H1 (cell line): ENCODE data around the gene SNX3. TPM values are rescaled to one million over a fixed set of nuclear protein-coding genes. Genes with fewer than 3 reads are reported as not detected.

Source experiments
- CTCF ChIA-PET: fragments of 300-600 bp; sonication (Branson Sonifier 250); formaldehyde crosslinking; loops from one replicate; lab custom pipeline; 2021; ENCODE audit not compliant: partially characterized antibody; lab: Charles Lee
- POLR2A ChIA-PET: fragments of 300-600 bp; sonication (Branson Sonifier 250); formaldehyde crosslinking; loops from one replicate; lab custom pipeline; 2021; ENCODE audit warnings: inconsistent platforms; ENCODE audit not compliant: partially characterized antibody; lab: Charles Lee
- DNase-seq, 2 experiments: peaks; one replicate each; pipeline versions ENCODE4 v3.0.0 to v3.0.0-alpha.2; 2010 to 2022; ENCODE audit warnings: low spot score in 2 of 2, low read depth in 1 of 2, mixed read lengths in 1 of 2
- FAIRE-seq: peaks from 2 replicates; lab custom pipeline; 2011; peaks lifted over from hg19 to GRCh38; lab: Jason Lieb, UNC
- H2AFZ ChIP-seq: 2 replicates; pipeline ENCODE4 v1.8.1; 2012; ENCODE audit warnings: low read length, inconsistent platforms
- H2AK5ac ChIP-seq: 2 replicates; pipeline ENCODE4 v1.6.1; 2013; ENCODE audit warnings: low read depth, low read length
- H2BK120ac ChIP-seq: replicated peaks from 2 replicates; pipeline ENCODE3; 2013; ENCODE audit warnings: low read depth, low read length, inconsistent platforms
- H2BK12ac ChIP-seq: 2 replicates; pipeline ENCODE4 v1.6.1; 2013; ENCODE audit warnings: low read depth, low read length
- H2BK15ac ChIP-seq: 2 replicates; pipeline ENCODE4 v1.6.1; 2013; ENCODE audit warnings: low read length
- H2BK20ac ChIP-seq: 2 replicates; pipeline ENCODE4 v1.6.1; 2013; ENCODE audit warnings: low read length
- H2BK5ac ChIP-seq: 2 replicates; pipeline ENCODE4 v1.6.1; 2013; ENCODE audit warnings: low read depth, low read length
- H3K14ac ChIP-seq: 2 replicates; pipeline ENCODE4 v1.6.1; 2013; ENCODE audit warnings: inconsistent platforms; ENCODE audit not compliant: insufficient read length
- H3K18ac ChIP-seq: 2 replicates; pipeline ENCODE4 v1.6.1; 2013; ENCODE audit warnings: low read length; ENCODE audit errors: extremely low read depth
- H3K23ac ChIP-seq: 2 replicates; pipeline ENCODE4 v1.6.1; 2013; ENCODE audit warnings: inconsistent platforms; ENCODE audit not compliant: insufficient read length
- H3K23me2 ChIP-seq: 2 replicates; pipeline ENCODE4 v1.6.1; 2013; ENCODE audit warnings: low read depth, low read length
- H3K27ac ChIP-seq: 2 replicates; pipeline ENCODE4 v1.6.1; 2011; ENCODE audit warnings: low read depth, low read length, inconsistent platforms
- H3K27me3 ChIP-seq, 4 experiments: replicated peaks in 1 of 4; 1 replicate in 1 of 4; 2 replicates in 3 of 4; pipeline versions ENCODE4 v1.6.1 to v1.8.1; 2011 to 2013; ENCODE audit warnings: low read length in 3 of 4, mild to moderate bottlenecking in 3 of 4, inconsistent platforms in 2 of 4, mixed read lengths in 2 of 4, moderate library complexity in 1 of 4; ENCODE audit not compliant: control insufficient read depth in 3 of 4, insufficient read depth in 3 of 4; ENCODE audit errors: extremely low read depth in 1 of 4
- H3K36me3 ChIP-seq, 4 experiments: 2 replicates each; pipeline versions ENCODE4 v1.6.1 to v1.8.1; 2011 to 2013; ENCODE audit warnings: mild to moderate bottlenecking in 4 of 4, low read length in 3 of 4, moderate library complexity in 2 of 4, control low read depth in 1 of 4, inconsistent platforms in 1 of 4; ENCODE audit not compliant: insufficient read depth in 4 of 4, control insufficient read depth in 2 of 4
- H3K4ac ChIP-seq: replicated peaks from 2 replicates; pipeline ENCODE3; 2013; ENCODE audit warnings: low read length, low read depth, mixed read lengths, inconsistent platforms; ENCODE audit not compliant: insufficient read length
- H3K4me1 ChIP-seq, 4 experiments: replicated peaks in 1 of 4; 1 replicate in 1 of 4; 2 replicates in 3 of 4; pipeline versions ENCODE4 v1.6.1 to v1.8.1; 2011 to 2013; ENCODE audit warnings: low read length in 3 of 4, inconsistent platforms in 2 of 4, mixed read lengths in 1 of 4; ENCODE audit not compliant: insufficient read depth in 4 of 4, control insufficient read depth in 3 of 4
- H3K4me2 ChIP-seq, 2 experiments: 2 replicates each; pipeline versions ENCODE4 v1.6.1 to v1.8.1; 2011 to 2013; ENCODE audit warnings: low read depth in 2 of 2, low read length in 2 of 2, control low read depth in 1 of 2, inconsistent platforms in 1 of 2, mild to moderate bottlenecking in 1 of 2; ENCODE audit not compliant: insufficient read depth in 1 of 2
- H3K4me3 ChIP-seq, 4 experiments: fragments of 200-600, 300-600 bp in 1 of 4; sonication (generic), shearing (Covaris generic), sonication (Bioruptor Twin) in 1 of 4; 2 replicates each; pipeline versions ENCODE4 v1.5.1 to v1.8.1; 2011 to 2016; ENCODE audit warnings: low read length in 4 of 4, low read depth in 3 of 4, control low read depth in 2 of 4, inconsistent platforms in 2 of 4, mild to moderate bottlenecking in 2 of 4, mixed read lengths in 1 of 4, moderate library complexity in 1 of 4; ENCODE audit not compliant: insufficient read depth in 2 of 4; ENCODE audit errors: extremely low read depth in 1 of 4
- H3K56ac ChIP-seq: replicated peaks from 2 replicates; pipeline ENCODE3; 2013; ENCODE audit warnings: low read depth, mild to moderate bottlenecking, mixed read lengths, low read length, inconsistent platforms; ENCODE audit not compliant: insufficient read length
- H3K79me1 ChIP-seq: 2 replicates; pipeline ENCODE4 v1.6.1; 2013; ENCODE audit warnings: low read depth, low read length, control low read depth
- H3K79me2 ChIP-seq, 2 experiments: 2 replicates each; pipeline versions ENCODE4 v1.6.1 to v1.8.1; 2012 to 2013; ENCODE audit warnings: low read length in 2 of 2, mild to moderate bottlenecking in 2 of 2, inconsistent platforms in 1 of 2; ENCODE audit not compliant: insufficient read depth in 2 of 2, control insufficient read depth in 1 of 2
- H3K9ac ChIP-seq, 4 experiments: replicated peaks in 1 of 4; 1 replicate in 1 of 4; 2 replicates in 3 of 4; pipeline versions ENCODE4 v1.6.1 to v1.8.1; 2011 to 2013; ENCODE audit warnings: low read depth in 3 of 4, low read length in 3 of 4, control low read depth in 2 of 4, mild to moderate bottlenecking in 2 of 4, moderate library complexity in 2 of 4, inconsistent platforms in 1 of 4; ENCODE audit errors: extremely low read depth in 1 of 4
- H3K9me3 ChIP-seq, 2 experiments: 2 replicates each; pipeline versions ENCODE4 v1.6.1 to v1.8.1; 2012 to 2013; ENCODE audit warnings: mild to moderate bottlenecking in 2 of 2, moderate library complexity in 2 of 2, control low read depth in 1 of 2, inconsistent platforms in 1 of 2, low read depth in 1 of 2, low read length in 1 of 2, mixed read lengths in 1 of 2; ENCODE audit not compliant: insufficient read depth in 2 of 2
- H4K20me1 ChIP-seq, 2 experiments: replicated peaks in 1 of 2; 2 replicates each; pipeline versions ENCODE3 to v1.8.1; 2011 to 2013; ENCODE audit warnings: inconsistent platforms in 2 of 2, low read length in 2 of 2, mild to moderate bottlenecking in 1 of 2; ENCODE audit not compliant: insufficient read depth in 2 of 2, control insufficient read depth in 1 of 2
- H4K5ac ChIP-seq: 2 replicates; pipeline ENCODE4 v1.6.1; 2013; ENCODE audit warnings: low read length, low read depth, mixed read lengths, inconsistent platforms; ENCODE audit not compliant: insufficient read length
- H4K8ac ChIP-seq: 2 replicates; pipeline ENCODE4 v1.8.0; 2013; ENCODE audit warnings: mild to moderate bottlenecking, moderate library complexity, low read length, inconsistent platforms; ENCODE audit not compliant: insufficient read depth; ENCODE audit errors: extremely low read depth
- H4K91ac ChIP-seq: replicated peaks from 2 replicates; pipeline ENCODE3; 2013; ENCODE audit warnings: low read length, mixed read lengths, inconsistent platforms; ENCODE audit not compliant: insufficient read length
- CTCF ChIP-seq, 3 experiments: IDR thresholded peaks; 1 replicate in 2 of 3; 2 replicates in 1 of 3; pipeline versions ENCODE4 v1.5.1 to v1.6.1; 2011; ENCODE audit warnings: low read length in 3 of 3, mild to moderate bottlenecking in 3 of 3, inconsistent platforms in 2 of 3, low read depth in 1 of 3, moderate library complexity in 1 of 3; ENCODE audit not compliant: insufficient read depth in 1 of 3; ENCODE audit errors: control extremely low read depth in 1 of 3
- HDAC2 ChIP-seq, 2 experiments: fragments of 300-600 bp in 1 of 2; sonication (generic) in 1 of 2; IDR thresholded peaks; 2 replicates each; pipeline ENCODE4 v1.6.1; 2011 to 2012; ENCODE audit warnings: low read depth in 2 of 2, low read length in 2 of 2, mild to moderate bottlenecking in 2 of 2, moderate library complexity in 2 of 2, borderline replicate concordance in 1 of 2, inconsistent platforms in 1 of 2
- POLR2A ChIP-seq, 2 experiments: IDR thresholded peaks; 1 replicate in 1 of 2; 2 replicates in 1 of 2; pipeline ENCODE4 v1.6.1; 2011; ENCODE audit warnings: low read depth in 2 of 2, low read length in 2 of 2, mild to moderate bottlenecking in 2 of 2; ENCODE audit errors: control extremely low read depth in 1 of 2
- ZNF274 ChIP-seq: IDR thresholded peaks from 2 replicates; pipeline ENCODE4 v1.7.0; 2012; ENCODE audit warnings: low read length, borderline replicate concordance; ENCODE audit errors: extremely low read depth
- WGBS, 2 experiments: shearing (Covaris generic) in 1 of 2; methylation state at CpG; one replicate each; pipeline versions ENCODE4 v1.1.6 to v1.1.7; 2013 to 2015; ENCODE audit warnings: low lambda C conversion rate in 2 of 2, mixed read lengths in 2 of 2, inconsistent platforms in 1 of 2, low coverage in 1 of 2, missing lambda C conversion rate in 1 of 2; ENCODE audit not compliant: insufficient replicate concordance in 2 of 2, insufficient coverage in 1 of 2, insufficient read length in 1 of 2; ENCODE audit errors: extremely low coverage in 1 of 2, missing lambda C conversion rate in 1 of 2; 5-methylcytosine and 5-hydroxymethylcytosine counted together
- polyA plus RNA-seq, 7 experiments: library from polyadenylated mRNA; depleted of rRNA in 3 of 7; stranded (reverse) in 5 of 7; unstranded in 2 of 7; fragments of >200 nt in 5 of 7; fragments of 200-250 nt in 2 of 7; gene quantifications; 1 replicate in 5 of 7; 2 replicates in 1 of 7; 4 replicates in 1 of 7; pipeline versions ENCODE4 v1.2.1 to v1.2.3, GENCODE V29; 2011 to 2013; ENCODE audit warnings: missing spikeins in 2 of 7, mixed read lengths in 2 of 7
- total RNA-seq: library from RNA; stranded (reverse); fragmentation: NEBNext Ultra II Directional; extraction: Animal tissue kit (Norgen Biotek cat#: 25700); gene quantifications from 2 replicates; pipeline ENCODE4 v1.2.1, GENCODE V29; 2021

The SNX3 gene
- total and polyA plus RNA-seq, 2 of the 8 experiments (the other 6 are each of a cell fraction or from before 2014, with no cell fraction given) = 72.5 to 150 TPM

DNA sequence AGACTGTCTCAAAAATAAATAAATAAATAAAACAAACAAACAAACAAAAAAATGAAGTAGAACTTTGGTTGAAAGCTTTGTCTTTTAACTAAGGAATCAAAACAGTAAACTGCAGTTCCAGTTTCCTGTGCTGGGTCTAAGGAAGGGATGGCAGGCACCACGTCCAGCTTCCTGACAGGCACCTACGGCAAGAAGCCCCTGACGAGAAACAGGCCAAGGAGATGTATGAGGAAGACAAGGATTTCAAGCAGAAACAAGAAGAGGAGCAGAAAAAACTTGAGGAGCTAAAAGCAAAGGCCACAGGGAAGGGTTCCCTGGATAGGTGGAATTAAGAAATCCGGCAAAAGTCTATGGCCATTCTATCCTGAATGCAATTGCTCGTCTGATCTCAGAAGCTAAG lies 8.8 kb downstream of the SNX3 start:
- H3K27ac ChIP-seq = no peak overlapping the region
- DNase-seq (no peak), FAIRE-seq (no peak)
- H2AK5ac ChIP-seq = no peak overlapping the region
- no peaks in the 10 kb centered on the region for H3K9me3 ChIP-seq
- no peak overlapping the region for H3K56ac ChIP-seq
- H4K20me1 ChIP-seq = no peaks in the 10 kb centered on the region
- no peak overlapping the region for H2BK12ac ChIP-seq
- H3K23me2 ChIP-seq = no peaks in the 10 kb centered on the region
- no peak overlapping the region for H3K14ac ChIP-seq
- no peak overlapping the region for H4K91ac ChIP-seq
- 94% methylated on average over 5 of the region's 5 CpGs; no CpG with 5 or more reads in 1 of the 2 experiments for WGBS, 2 experiments
- H3K4me3 ChIP-seq = no peak overlapping the region
- no peak overlapping the region for H2BK5ac ChIP-seq
- no peak for TF ChIP-seq HDAC2 (IDR thresholded peaks at IDR 0.05; ENCODE audit: borderline replicate concordance in 1 of 2, low read depth in 2 of 2, low read length in 2 of 2)
- TF ChIP-seq ZNF274 = no peak
- TF ChIP-seq POLR2A (IDR thresholded peaks at IDR 0.05; ENCODE audit: control extremely low read depth in 1 of 2, low read depth in 2 of 2, low read length in 2 of 2) = no peak
- TF ChIP-seq CTCF (IDR thresholded peaks at IDR 0.05; ENCODE audit: control extremely low read depth in 1 of 3, insufficient read depth in 1 of 3, low read depth in 1 of 3, low read length in 3 of 3) = no peak
- no peak overlapping the region for H2BK15ac ChIP-seq
- H3K4me2 ChIP-seq = no peak overlapping the region
- no peak overlapping the region for H3K23ac ChIP-seq
- no peaks in the 10 kb centered on the region for H3K4me1 ChIP-seq
- CTCF ChIA-PET = interaction anchor here (0.6 to 5.0 kb wide), 17 partner anchors 11 to 1812 kb away, joined by 3 to 52 read pairs (median 4); no protein-coding TSS in a partner anchor
- POLR2A ChIA-PET = interaction anchor here (0.6 to 1.4 kb wide), 2 partner anchors 9 to 62 kb away, joined by 3 read pairs; partner anchors contain the start of gene SNX3
- no peak overlapping the region for H4K5ac ChIP-seq
- H3K9ac ChIP-seq = no peak overlapping the region
- H3K79me1 ChIP-seq = peaks cover 3% of the 10 kb centered on the region; the same call in 1 of the 2 replicates
- H2BK20ac ChIP-seq = no peak overlapping the region
- H3K27me3 ChIP-seq = no peaks in the 10 kb centered on the region
- no peak overlapping the region for H3K18ac ChIP-seq
- H2AFZ ChIP-seq = no peak overlapping the region
- peaks cover 0 to 33% of the 10 kb centered on the region in 2 experiments; a peak in 2 of 4 replicates for H3K79me2 ChIP-seq
- H3K36me3 ChIP-seq = no peaks in the 10 kb centered on the region
- no peak overlapping the region for H4K8ac ChIP-seq
- no peak overlapping the region for H3K4ac ChIP-seq
- no peak overlapping the region for H2BK120ac ChIP-seq
